ENCODE results near the gene PODXL2.

DNA sequence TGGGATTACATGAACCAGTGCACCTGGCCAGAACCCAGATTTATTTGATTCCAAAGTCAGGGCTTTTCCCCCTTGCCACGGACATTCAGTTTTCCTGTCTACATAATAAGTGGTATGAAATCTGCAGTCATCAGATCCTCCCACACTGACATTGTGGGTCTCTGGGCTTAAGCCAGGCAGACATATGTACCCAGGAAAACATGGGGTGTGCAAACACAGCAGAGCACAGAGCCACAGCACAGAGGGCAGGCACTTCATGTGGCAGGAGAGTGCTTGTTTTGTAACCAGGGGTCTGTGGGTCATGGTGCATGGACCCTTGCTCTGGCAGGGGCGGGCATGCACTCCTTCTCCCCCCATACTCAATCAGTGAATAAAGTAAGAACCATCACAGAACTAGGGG lies 37.7 kb downstream of the PODXL2 start:
- TF ChIP-seq POLR2AphosphoS5 (IDR thresholded peaks at IDR 0.05; ENCODE audit: low read depth) (no peak), JUNB (IDR thresholded peaks at IDR 0.05; ENCODE audit: unreplicated experiment) (no peak), EZH2 (IDR thresholded peaks at IDR 0.05; ENCODE audit: low read depth, unreplicated experiment) (no peak), EZH2phosphoT487 (IDR thresholded peaks at IDR 0.05; ENCODE audit: unreplicated experiment) (no peak), ZNF114 (CRISPR knock-in tag; IDR thresholded peaks at IDR 0.05) (no peak)
- TF ChIP-seq, protein P1, sequence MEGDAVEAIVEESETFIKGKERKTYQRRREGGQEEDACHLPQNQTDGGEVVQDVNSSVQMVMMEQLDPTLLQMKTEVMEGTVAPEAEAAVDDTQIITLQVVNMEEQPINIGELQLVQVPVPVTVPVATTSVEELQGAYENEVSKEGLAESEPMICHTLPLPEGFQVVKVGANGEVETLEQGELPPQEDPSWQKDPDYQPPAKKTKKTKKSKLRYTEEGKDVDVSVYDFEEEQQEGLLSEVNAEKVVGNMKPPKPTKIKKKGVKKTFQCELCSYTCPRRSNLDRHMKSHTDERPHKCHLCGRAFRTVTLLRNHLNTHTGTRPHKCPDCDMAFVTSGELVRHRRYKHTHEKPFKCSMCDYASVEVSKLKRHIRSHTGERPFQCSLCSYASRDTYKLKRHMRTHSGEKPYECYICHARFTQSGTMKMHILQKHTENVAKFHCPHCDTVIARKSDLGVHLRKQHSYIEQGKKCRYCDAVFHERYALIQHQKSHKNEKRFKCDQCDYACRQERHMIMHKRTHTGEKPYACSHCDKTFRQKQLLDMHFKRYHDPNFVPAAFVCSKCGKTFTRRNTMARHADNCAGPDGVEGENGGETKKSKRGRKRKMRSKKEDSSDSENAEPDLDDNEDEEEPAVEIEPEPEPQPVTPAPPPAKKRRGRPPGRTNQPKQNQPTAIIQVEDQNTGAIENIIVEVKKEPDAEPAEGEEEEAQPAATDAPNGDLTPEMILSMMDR (conservative IDR thresholded peaks at IDR 0.05; ENCODE audit: low read depth in 2 of 2) = no peak
- TF ChIP-seq, protein P2, sequence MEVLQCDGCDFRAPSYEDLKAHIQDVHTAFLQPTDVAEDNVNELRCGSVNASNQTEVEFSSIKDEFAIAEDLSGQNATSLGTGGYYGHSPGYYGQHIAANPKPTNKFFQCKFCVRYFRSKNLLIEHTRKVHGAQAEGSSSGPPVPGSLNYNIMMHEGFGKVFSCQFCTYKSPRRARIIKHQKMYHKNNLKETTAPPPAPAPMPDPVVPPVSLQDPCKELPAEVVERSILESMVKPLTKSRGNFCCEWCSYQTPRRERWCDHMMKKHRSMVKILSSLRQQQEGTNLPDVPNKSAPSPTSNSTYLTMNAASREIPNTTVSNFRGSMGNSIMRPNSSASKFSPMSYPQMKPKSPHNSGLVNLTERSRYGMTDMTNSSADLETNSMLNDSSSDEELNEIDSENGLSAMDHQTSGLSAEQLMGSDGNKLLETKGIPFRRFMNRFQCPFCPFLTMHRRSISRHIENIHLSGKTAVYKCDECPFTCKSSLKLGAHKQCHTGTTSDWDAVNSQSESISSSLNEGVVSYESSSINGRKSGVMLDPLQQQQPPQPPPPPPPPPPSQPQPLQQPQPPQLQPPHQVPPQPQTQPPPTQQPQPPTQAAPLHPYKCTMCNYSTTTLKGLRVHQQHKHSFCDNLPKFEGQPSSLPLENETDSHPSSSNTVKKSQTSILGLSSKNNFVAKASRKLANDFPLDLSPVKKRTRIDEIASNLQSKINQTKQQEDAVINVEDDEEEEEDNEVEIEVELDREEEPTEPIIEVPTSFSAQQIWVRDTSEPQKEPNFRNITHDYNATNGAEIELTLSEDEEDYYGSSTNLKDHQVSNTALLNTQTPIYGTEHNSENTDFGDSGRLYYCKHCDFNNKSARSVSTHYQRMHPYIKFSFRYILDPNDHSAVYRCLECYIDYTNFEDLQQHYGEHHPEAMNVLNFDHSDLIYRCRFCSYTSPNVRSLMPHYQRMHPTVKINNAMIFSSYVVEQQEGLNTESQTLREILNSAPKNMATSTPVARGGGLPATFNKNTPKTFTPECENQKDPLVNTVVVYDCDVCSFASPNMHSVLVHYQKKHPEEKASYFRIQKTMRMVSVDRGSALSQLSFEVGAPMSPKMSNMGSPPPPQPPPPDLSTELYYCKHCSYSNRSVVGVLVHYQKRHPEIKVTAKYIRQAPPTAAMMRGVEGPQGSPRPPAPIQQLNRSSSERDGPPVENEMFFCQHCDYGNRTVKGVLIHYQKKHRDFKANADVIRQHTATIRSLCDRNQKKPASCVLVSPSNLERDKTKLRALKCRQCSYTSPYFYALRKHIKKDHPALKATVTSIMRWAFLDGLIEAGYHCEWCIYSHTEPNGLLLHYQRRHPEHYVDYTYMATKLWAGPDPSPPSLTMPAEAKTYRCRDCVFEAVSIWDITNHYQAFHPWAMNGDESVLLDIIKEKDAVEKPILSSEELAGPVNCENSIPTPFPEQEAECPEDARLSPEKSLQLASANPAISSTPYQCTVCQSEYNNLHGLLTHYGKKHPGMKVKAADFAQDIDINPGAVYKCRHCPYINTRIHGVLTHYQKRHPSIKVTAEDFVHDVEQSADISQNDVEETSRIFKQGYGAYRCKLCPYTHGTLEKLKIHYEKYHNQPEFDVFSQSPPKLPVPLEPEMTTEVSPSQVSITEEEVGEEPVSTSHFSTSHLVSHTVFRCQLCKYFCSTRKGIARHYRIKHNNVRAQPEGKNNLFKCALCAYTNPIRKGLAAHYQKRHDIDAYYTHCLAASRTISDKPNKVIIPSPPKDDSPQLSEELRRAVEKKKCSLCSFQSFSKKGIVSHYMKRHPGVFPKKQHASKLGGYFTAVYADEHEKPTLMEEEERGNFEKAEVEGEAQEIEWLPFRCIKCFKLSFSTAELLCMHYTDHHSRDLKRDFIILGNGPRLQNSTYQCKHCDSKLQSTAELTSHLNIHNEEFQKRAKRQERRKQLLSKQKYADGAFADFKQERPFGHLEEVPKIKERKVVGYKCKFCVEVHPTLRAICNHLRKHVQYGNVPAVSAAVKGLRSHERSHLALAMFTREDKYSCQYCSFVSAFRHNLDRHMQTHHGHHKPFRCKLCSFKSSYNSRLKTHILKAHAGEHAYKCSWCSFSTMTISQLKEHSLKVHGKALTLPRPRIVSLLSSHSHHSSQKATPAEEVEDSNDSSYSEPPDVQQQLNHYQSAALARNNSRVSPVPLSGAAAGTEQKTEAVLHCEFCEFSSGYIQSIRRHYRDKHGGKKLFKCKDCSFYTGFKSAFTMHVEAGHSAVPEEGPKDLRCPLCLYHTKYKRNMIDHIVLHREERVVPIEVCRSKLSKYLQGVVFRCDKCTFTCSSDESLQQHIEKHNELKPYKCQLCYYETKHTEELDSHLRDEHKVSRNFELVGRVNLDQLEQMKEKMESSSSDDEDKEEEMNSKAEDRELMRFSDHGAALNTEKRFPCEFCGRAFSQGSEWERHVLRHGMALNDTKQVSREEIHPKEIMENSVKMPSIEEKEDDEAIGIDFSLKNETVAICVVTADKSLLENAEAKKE (CRISPR knock-in tag; IDR thresholded peaks at IDR 0.05) = no peak
- TF ChIP-seq, protein P3, sequence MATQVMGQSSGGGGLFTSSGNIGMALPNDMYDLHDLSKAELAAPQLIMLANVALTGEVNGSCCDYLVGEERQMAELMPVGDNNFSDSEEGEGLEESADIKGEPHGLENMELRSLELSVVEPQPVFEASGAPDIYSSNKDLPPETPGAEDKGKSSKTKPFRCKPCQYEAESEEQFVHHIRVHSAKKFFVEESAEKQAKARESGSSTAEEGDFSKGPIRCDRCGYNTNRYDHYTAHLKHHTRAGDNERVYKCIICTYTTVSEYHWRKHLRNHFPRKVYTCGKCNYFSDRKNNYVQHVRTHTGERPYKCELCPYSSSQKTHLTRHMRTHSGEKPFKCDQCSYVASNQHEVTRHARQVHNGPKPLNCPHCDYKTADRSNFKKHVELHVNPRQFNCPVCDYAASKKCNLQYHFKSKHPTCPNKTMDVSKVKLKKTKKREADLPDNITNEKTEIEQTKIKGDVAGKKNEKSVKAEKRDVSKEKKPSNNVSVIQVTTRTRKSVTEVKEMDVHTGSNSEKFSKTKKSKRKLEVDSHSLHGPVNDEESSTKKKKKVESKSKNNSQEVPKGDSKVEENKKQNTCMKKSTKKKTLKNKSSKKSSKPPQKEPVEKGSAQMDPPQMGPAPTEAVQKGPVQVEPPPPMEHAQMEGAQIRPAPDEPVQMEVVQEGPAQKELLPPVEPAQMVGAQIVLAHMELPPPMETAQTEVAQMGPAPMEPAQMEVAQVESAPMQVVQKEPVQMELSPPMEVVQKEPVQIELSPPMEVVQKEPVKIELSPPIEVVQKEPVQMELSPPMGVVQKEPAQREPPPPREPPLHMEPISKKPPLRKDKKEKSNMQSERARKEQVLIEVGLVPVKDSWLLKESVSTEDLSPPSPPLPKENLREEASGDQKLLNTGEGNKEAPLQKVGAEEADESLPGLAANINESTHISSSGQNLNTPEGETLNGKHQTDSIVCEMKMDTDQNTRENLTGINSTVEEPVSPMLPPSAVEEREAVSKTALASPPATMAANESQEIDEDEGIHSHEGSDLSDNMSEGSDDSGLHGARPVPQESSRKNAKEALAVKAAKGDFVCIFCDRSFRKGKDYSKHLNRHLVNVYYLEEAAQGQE (IDR thresholded peaks at IDR 0.05; ENCODE audit: unreplicated experiment) = no peak
